ENCODE measurements around the gene WIPF1. TPM values are rescaled to one million over a fixed set of nuclear protein-coding genes. Genes with fewer than 3 reads are reported as not detected.

Gene WIPF1
- total and polyA plus RNA-seq, 2 of the 13 experiments (the other 11 are each of a cell fraction or from before 2014, with no cell fraction given): 0.01 TPM; not detected in 1

GRCh38 chr2:174524527-174524926, 73.1 kb downstream of the WIPF1 start:
- WGBS (ENCODE audit: low lambda C conversion rate): 50% methylated on average over 2 of the region's 2 CpGs
- peaks cover 0 to 27% of the 10 kb centered on the region in 2 experiments; a peak in 2 of 5 replicates for H3K27me3 ChIP-seq (ENCODE audit: control insufficient read depth in 1 of 2, insufficient read depth in 2 of 2, low read length in 2 of 2)
- H3K27ac ChIP-seq (ENCODE audit: extremely low read length, insufficient read depth, low read length): no peak overlapping the region
- H3K36me3 ChIP-seq (replicated peaks in 1 of 2; ENCODE audit: control insufficient read depth in 1 of 2, insufficient read depth in 2 of 2, low read length in 2 of 2): no peaks in the 10 kb centered on the region
- in situ Hi-C loops (cut with HindIII; ENCODE audit: extremely low pct_ligation_motif_present, low pct_unique_long_range_greater_than_20kb): no loop called here
- no peak for DNase-seq (ENCODE audit: low spot score)
- no peak for TF ChIP-seq RFX3 (CRISPR knock-in tag; IDR thresholded peaks at IDR 0.05)
- no peak for TF ChIP-seq SCMH1 (CRISPR knock-in tag; IDR thresholded peaks at IDR 0.05; ENCODE audit: borderline replicate concordance)
- TF ChIP-seq ZNF740 (CRISPR knock-in tag; IDR thresholded peaks at IDR 0.05): no peak
- no peak for TF ChIP-seq ZNF503 (CRISPR knock-in tag; IDR thresholded peaks at IDR 0.05)
- no peak for TF ChIP-seq REL (CRISPR knock-in tag; conservative IDR thresholded peaks at IDR 0.05)
- no peak for TF ChIP-seq DNMT1 (CRISPR knock-in tag; IDR thresholded peaks at IDR 0.05)
- no peak for TF ChIP-seq NCOA1 (CRISPR knock-in tag; IDR thresholded peaks at IDR 0.05)
- TF ChIP-seq ZBTB4 (CRISPR knock-in tag; IDR thresholded peaks at IDR 0.05; ENCODE audit: borderline replicate concordance): no peak
- TF ChIP-seq SIN3A (IDR thresholded peaks at IDR 0.05; ENCODE audit: borderline replicate concordance, low read depth, low read length): no peak
- TF ChIP-seq ZNF644 (CRISPR knock-in tag; IDR thresholded peaks at IDR 0.05; ENCODE audit: low read depth): no peak
- no peak for TF ChIP-seq ZNF138 (CRISPR knock-in tag; IDR thresholded peaks at IDR 0.05; ENCODE audit: low read depth)
- no peak for TF ChIP-seq ZNF691 (CRISPR knock-in tag; IDR thresholded peaks at IDR 0.05; ENCODE audit: borderline replicate concordance, low read depth)
- TF ChIP-seq ZNF83 (CRISPR knock-in tag; IDR thresholded peaks at IDR 0.05; ENCODE audit: borderline replicate concordance): no peak
- no peak overlapping the region for H3K9ac ChIP-seq (ENCODE audit: insufficient read depth, low read depth, low read length)
- H2AFZ ChIP-seq (ENCODE audit: low read length): no peak overlapping the region
- no peak for FAIRE-seq
- no peaks in the 10 kb centered on the region for H3K9me3 ChIP-seq (ENCODE audit: low read length)
- ATAC-seq: no peak
- ChIA-PET CTCF (ENCODE audit: low intra/inter-chr PET ratio, low total read pairs) (no interaction called here), POLR2A (no interaction called here)
- no peak overlapping the region for H3K4me2 ChIP-seq (ENCODE audit: low read depth, low read length)
- H3K4me3 ChIP-seq (replicated peaks in 1 of 3; ENCODE audit: insufficient read depth in 1 of 3, low read depth in 2 of 3, low read length in 3 of 3): no peak overlapping the region
- no TSS peak for BruUV-seq (replicated peaks)
- intact Hi-C loops (cut with micrococcal nuclease; ENCODE audit: unreplicated experiment): no loop called here
- H3K4me1 ChIP-seq (ENCODE audit: insufficient read depth, low read length): no peaks in the 10 kb centered on the region
- H3K79me2 ChIP-seq (ENCODE audit: insufficient read depth, low read length): no peaks in the 10 kb centered on the region
- no peaks in the 10 kb centered on the region for H4K20me1 ChIP-seq (ENCODE audit: insufficient read depth, low read length)
